HG03045 (cell line): Measurements from ENCODE around the gene GARIN5B.

Source experiments
- ATAC-seq: cut with Tn5 transposase; IDR thresholded peaks from one replicate; pipeline ENCODE4 v1.9.1; 2021; ENCODE audit warnings: mild to moderate bottlenecking, moderate library complexity; ENCODE audit not compliant: unreplicated experiment

GARIN5B gene

GRCh38 chr19:55372316-55373081 is 9.4 kb upstream of the GARIN5B start:
- no peak for ATAC-seq

GRCh38 chr19:55370305-55370988 is 7.4 kb upstream of the GARIN5B start, which contains the start of gene IL11:
Gene IL11 (minus strand): TSS chr19:55370463. CDS start chr19:55370310, 153 bp downstream.
- no peak for ATAC-seq

- no peak for ATAC-seq
Observed at GRCh38 chr19:55369653-55370304, 6.7 kb upstream of the GARIN5B start.

GRCh38 chr19:55368701-55369563 is 5.9 kb upstream of the GARIN5B start:
- ATAC-seq: no peak

GRCh38 chr19:55368106-55368505 is 5.0 kb upstream of the GARIN5B start:
- ATAC-seq: no peak

GRCh38 chr19:55366790-55367189 is 3.7 kb upstream of the GARIN5B start:
- ATAC-seq: no peak

- ATAC-seq: no peak
Observed at GRCh38 chr19:55365964-55366363, 2.9 kb upstream of the GARIN5B start.

- no peak for ATAC-seq
Observed at GRCh38 chr19:55365245-55365644, 2.2 kb upstream of the GARIN5B start.

- ATAC-seq: no peak
Observed at GRCh38 chr19:55362174-55362989, 678 bp downstream of the GARIN5B start.

GRCh38 chr19:55360902-55361301 is 2.2 kb downstream of the GARIN5B start:
- ATAC-seq: no peak

GRCh38 chr19:55358943-55359908 is 3.8 kb downstream of the GARIN5B start:
- ATAC-seq: no peak

- no peak for ATAC-seq
Observed at GRCh38 chr19:55358493-55358892, 4.6 kb downstream of the GARIN5B start.

- ATAC-seq: no peak
Observed at GRCh38 chr19:55355213-55355821, 7.7 kb downstream of the GARIN5B start.

- no peak for ATAC-seq
Observed at GRCh38 chr19:55354698-55355212, 8.3 kb downstream of the GARIN5B start, which contains the start of gene COX6B2. Gene COX6B2 (minus strand): TSS chr19:55354719. CDS start chr19:55354521, 198 bp downstream.

- no peak for ATAC-seq
Observed at GRCh38 chr19:55353803-55354697, 9.0 kb downstream of the GARIN5B start.

GRCh38 chr19:55353356-55353802 is 9.7 kb downstream of the GARIN5B start:
- ATAC-seq: no peak

- ATAC-seq: no peak
Observed at GRCh38 chr19:55352549-55353145, 10.4 kb downstream of the GARIN5B start.
